ENCODE data around the gene IRS1.

DNA sequence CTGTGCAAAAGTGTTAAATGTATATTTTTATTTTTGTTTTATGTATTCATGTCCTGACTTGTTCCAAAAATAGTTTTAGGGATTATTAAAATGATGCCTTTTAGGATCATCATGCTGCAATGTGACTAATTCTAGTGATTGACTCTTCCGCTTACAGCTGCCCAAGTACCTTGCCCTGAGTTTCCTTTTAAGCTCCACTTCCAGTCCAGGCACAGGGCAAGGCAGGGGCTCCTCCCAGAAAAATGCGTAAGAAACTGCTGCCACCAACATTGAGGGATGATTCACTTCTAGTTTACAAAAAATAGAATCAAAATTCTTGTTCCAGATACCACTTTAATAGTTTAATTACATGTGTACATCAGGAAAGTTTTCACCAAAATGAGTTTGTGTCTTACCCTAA, 116.4 kb downstream of the IRS1 start:
- no peak for TF ChIP-seq POLR2AphosphoS5 (IDR thresholded peaks at IDR 0.05; ENCODE audit: low read depth, low read length)
- TF ChIP-seq REST (IDR thresholded peaks at IDR 0.05; ENCODE audit: insufficient read depth in 1 of 2, low read depth in 2 of 2, low read length in 2 of 2) = no peak
- no peak for TF ChIP-seq SIN3A (IDR thresholded peaks at IDR 0.05; ENCODE audit: borderline replicate concordance, insufficient read depth, low read length)
- no peak for TF ChIP-seq TAF1 (IDR thresholded peaks at IDR 0.05; ENCODE audit: borderline replicate concordance, insufficient read depth, low read length)
